Measurements from ENCODE around the gene AMBRA1.

Gene AMBRA1

GRCh38 chr11:46367244-46367915, 226.4 kb downstream of the AMBRA1 start:
- no peak for DNase-seq (ENCODE audit: low read depth in 2 of 2)

GRCh38 chr11:46366661-46367161, 227.1 kb downstream of the AMBRA1 start:
- no peak for DNase-seq (ENCODE audit: low read depth in 2 of 2)

GRCh38 chr11:46366260-46366659, 227.6 kb downstream of the AMBRA1 start:
- no peak for DNase-seq (ENCODE audit: low read depth in 2 of 2)

GRCh38 chr11:46364791-46365190, 229.0 kb downstream of the AMBRA1 start:
- no peak for DNase-seq (ENCODE audit: low read depth in 2 of 2)

- DNase-seq (ENCODE audit: low read depth in 2 of 2): no peak
Observed at GRCh38 chr11:46364056-46364455, 229.8 kb downstream of the AMBRA1 start.

GRCh38 chr11:46363455-46364005, 230.3 kb downstream of the AMBRA1 start:
- DNase-seq (ENCODE audit: low read depth in 2 of 2): no peak

- DNase-seq (ENCODE audit: low read depth in 2 of 2): no peak
Observed at GRCh38 chr11:46363031-46363407, 230.8 kb downstream of the AMBRA1 start.

GRCh38 chr11:46362156-46363030, 231.4 kb downstream of the AMBRA1 start:
- no peak for DNase-seq (ENCODE audit: low read depth in 2 of 2)

- DNase-seq (ENCODE audit: low read depth in 2 of 2): no peak
Observed at GRCh38 chr11:46361283-46362155, 232.3 kb downstream of the AMBRA1 start.

- no peak for DNase-seq (ENCODE audit: low read depth in 2 of 2)
Observed at GRCh38 chr11:46360878-46361277, 232.9 kb downstream of the AMBRA1 start.

GRCh38 chr11:46359953-46360352, 233.9 kb downstream of the AMBRA1 start:
- no peak for DNase-seq (ENCODE audit: low read depth in 2 of 2)

GRCh38 chr11:46357483-46357936, 236.3 kb downstream of the AMBRA1 start:
- DNase-seq (ENCODE audit: low read depth in 2 of 2): no peak

- no peak for DNase-seq (ENCODE audit: low read depth in 2 of 2)
Observed at GRCh38 chr11:46356924-46357482, 236.8 kb downstream of the AMBRA1 start.

- no peak for DNase-seq (ENCODE audit: low read depth in 2 of 2)
Observed at GRCh38 chr11:46353698-46354097, 240.1 kb downstream of the AMBRA1 start.

GRCh38 chr11:46352063-46352841, 241.6 kb downstream of the AMBRA1 start:
- DNase-seq (ENCODE audit: low read depth in 2 of 2): no peak

- DNase-seq (ENCODE audit: low read depth in 2 of 2): no peak
Observed at GRCh38 chr11:46351606-46352005, 242.2 kb downstream of the AMBRA1 start.

- DNase-seq (ENCODE audit: low read depth in 2 of 2): no peak
Observed at GRCh38 chr11:46351148-46351547, 242.7 kb downstream of the AMBRA1 start.

- DNase-seq (ENCODE audit: low read depth in 2 of 2): no peak
Observed at GRCh38 chr11:46350695-46351094, 243.1 kb downstream of the AMBRA1 start.

GRCh38 chr11:46348566-46349401, 245.0 kb downstream of the AMBRA1 start:
- no peak for DNase-seq (ENCODE audit: low read depth in 2 of 2)
